GM06990 (cell line): ENCODE results near the gene TMEM269.
"Not testable (repeated sequence)": the region's sequence is repeated elsewhere in the genome, so short reads cannot be mapped to it uniquely, and the experiment has no call there.

ENCODE experiments used
- DNase-seq: peaks from one replicate; pipeline ENCODE4 v3.0.0-alpha.2; 2011; ENCODE audit not compliant: insufficient read length; ENCODE audit errors: extremely low read depth
- H3K27me3 ChIP-seq: replicated peaks from 2 replicates; pipeline ENCODE4 v1.6.0; 2011; ENCODE audit warnings: low read length; ENCODE audit not compliant: control insufficient read depth, insufficient read depth
- H3K36me3 ChIP-seq: 2 replicates; pipeline ENCODE4 v1.5.1; 2011; ENCODE audit warnings: low read length; ENCODE audit not compliant: control insufficient read depth, insufficient read depth
- H3K4me3 ChIP-seq: replicated peaks from 2 replicates; pipeline ENCODE4 v1.5.1; 2011; ENCODE audit warnings: low read depth, mild to moderate bottlenecking, control low read depth, low read length
- TF ChIP-seq, protein P1 (sequence below): IDR thresholded peaks from 2 replicates; pipeline ENCODE4 v1.5.1; 2011; ENCODE audit warnings: low read length, control low read depth, mild to moderate bottlenecking, inconsistent platforms; ENCODE audit not compliant: insufficient read depth, poor library complexity, severe bottlenecking

The TMEM269 gene

DNA sequence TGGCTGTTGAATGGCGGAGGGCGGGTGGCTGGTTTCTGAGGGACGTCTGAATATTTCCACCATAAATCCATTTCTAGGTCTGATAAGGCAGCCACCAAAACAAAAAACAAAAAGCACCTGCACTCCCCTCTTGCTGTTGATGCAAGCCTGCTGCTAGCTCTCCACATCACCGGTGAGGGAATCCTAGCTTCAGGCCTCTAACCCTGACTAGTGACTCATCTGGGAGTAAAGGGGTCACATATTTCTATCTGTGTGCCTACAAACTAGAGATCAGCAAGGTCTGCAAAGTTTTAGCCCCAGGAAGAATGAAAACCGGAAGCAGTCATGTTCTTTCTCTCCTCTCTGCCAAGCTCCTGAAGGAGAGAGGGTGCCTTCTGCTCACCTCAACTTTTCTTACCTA is 21.8 kb downstream of the TMEM269 start:
- H3K27me3 ChIP-seq: no peaks in the 10 kb centered on the region
- TF ChIP-seq, protein P1, sequence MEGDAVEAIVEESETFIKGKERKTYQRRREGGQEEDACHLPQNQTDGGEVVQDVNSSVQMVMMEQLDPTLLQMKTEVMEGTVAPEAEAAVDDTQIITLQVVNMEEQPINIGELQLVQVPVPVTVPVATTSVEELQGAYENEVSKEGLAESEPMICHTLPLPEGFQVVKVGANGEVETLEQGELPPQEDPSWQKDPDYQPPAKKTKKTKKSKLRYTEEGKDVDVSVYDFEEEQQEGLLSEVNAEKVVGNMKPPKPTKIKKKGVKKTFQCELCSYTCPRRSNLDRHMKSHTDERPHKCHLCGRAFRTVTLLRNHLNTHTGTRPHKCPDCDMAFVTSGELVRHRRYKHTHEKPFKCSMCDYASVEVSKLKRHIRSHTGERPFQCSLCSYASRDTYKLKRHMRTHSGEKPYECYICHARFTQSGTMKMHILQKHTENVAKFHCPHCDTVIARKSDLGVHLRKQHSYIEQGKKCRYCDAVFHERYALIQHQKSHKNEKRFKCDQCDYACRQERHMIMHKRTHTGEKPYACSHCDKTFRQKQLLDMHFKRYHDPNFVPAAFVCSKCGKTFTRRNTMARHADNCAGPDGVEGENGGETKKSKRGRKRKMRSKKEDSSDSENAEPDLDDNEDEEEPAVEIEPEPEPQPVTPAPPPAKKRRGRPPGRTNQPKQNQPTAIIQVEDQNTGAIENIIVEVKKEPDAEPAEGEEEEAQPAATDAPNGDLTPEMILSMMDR: no peak

DNA sequence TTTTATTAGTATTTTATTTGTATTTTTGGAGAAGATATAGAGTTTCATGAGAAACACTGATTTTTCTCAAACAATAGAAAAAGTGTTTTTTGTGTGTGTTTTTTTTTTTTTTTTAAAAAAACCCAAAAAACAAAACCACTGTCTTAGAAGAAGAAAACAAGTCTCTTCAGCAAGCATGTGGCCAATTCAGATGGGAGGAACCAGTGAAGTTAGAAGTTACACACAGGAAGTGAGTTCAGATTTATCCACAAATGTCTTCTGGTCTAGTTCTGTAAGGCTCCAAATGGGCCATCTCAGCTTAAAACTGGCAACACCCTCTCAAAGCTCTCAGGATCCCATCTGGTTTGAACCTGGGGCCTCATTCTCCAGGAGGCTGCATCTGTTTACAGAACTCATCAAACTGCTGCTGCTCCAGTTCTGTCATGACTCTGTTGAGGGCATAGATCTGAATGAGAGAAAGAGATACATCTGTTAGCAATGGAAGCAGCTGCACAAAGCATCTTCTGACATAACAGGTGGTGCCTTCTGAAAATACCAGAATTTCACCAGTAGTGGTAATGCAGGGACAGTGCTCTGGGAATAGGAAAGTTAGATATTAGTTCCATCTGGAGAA is 22.4 kb downstream of the TMEM269 start:
- TF ChIP-seq, protein P1: no peak
- Histone ChIP-seq H3K36me3 (no peaks in the 10 kb centered on the region), H3K4me3 (no peak overlapping the region), H3K27me3 (no peaks in the 10 kb centered on the region)
- no peak for DNase-seq

More for the DNA sequence above, 21.8 kb downstream of the TMEM269 start:
- Histone ChIP-seq H3K36me3 (no peaks in the 10 kb centered on the region), H3K4me3 (no peak overlapping the region)
- no peak for DNase-seq

DNA sequence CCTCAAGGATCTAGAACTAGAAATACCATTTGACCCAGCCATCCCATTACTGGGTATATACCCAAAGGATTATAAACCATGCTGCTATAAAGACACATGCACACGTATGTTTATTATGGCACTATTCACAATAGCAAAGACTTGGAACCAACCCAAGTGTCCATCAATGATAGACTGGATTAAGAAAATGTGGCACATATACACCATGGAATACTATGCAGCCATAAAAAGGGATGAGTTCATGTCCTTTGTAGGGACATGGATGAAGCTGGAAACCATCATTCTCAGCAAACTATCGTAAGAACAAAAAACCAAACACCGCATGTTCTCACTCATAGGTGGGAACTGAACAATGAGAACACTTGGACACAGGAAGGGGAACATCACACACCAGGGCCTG is 30.0 kb downstream of the TMEM269 start:
- H3K4me3 ChIP-seq, H3K27me3 ChIP-seq, H3K36me3 ChIP-seq, DNase-seq: not testable (repeated sequence)

DNA sequence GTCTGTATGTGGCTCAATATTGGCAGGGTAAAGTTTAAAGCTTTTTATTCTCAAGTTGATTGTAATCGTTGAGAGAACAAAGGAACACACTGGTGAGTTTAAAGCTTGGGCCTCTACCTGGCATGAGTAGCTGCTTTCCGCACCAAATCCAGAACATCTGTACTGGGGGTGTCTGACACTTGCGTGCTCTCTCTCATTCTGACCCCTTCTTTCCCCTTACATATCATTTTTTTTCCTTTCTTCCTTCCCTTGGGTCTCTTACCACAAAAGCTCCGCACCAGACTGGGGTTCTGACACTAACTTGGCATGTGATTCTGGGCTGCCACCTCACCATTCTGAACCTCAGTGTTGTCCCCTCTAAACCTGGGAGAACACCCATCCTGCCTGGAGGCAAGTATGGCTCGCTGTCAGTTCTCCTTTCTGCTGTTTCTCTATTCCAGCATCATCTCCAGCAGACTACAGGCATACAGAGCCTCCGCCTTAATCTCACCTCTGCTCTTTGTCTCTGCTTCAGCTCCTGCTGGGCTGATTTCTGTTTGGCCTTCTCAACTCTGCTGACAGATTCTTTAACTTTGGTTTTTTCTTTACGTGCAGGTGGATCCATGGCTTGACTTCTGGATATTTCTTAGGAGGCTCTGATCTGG is 31.3 kb downstream of the TMEM269 start:
- Histone ChIP-seq H3K4me3 (peak overlapping the region; percentile 76), H3K36me3 (no peaks in the 10 kb centered on the region), H3K27me3 (no peaks in the 10 kb centered on the region)
- peak; percentile 10 for DNase-seq
- TF ChIP-seq, protein P1: no peak

DNA sequence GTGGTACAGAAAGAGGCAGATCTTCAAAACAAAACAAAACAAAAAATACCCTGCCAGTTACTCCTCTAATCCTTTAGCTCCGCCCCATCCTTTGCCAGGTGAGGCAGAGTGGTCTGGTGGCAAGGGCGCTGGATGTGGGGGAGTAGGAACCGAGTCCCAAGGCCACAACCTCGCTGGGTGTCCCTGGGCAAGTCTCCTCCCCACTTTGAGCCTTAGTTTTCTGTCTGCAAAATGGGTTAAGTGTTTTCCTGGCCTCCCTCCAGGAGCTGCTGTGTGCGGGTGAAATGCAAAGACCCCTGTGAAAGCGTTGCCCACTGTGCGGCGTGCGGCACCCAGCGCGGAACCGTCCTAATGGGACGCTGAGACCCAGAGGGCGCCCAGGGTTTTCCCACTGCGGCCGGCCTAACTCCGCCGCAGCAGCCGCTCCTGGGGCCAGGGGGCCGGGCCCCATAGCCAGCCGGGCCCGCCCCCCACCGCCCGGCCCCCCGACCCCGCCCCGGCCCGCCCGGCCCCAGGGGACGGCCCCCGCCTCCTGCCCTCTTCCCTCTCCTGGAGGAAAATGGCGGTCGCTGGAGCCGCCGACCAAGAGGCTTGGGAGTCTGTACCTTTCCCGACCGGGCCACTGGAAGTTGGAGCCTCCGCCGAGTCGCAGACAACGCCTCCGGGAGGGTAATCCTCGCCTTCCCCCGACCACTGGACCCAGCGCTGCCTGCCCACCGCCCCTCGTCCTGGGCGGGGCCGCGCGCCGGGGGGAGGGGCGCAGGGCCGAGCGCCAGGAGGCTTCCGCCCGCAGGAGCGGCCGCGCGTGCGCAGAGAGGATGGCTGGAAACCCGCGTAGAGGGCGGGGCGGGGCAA is 32.0 kb downstream of the TMEM269 start, which contains the start of the genes ERMAP and SVBP:
Gene ERMAP, plus strand, starts transcription at position 538 of the 855 bp plus-strand sequence. CDS start 13,327 bp downstream, outside the sequence.
Gene SVBP, minus strand, starts transcription at position 813 of the 855 bp plus-strand sequence. CDS start 853 bp downstream, outside the sequence.
- H3K4me3 ChIP-seq: peak within 1 kb of the TSS; percentile 76

More for the DNA sequence above, 32.0 kb downstream of the TMEM269 start, which contains the start of the genes ERMAP and SVBP:
- TF ChIP-seq, protein P1: peak; percentile 15
- H3K27me3 ChIP-seq: no peaks in the 10 kb centered on the region
- peak; percentile 89 for DNase-seq
- no peaks in the 10 kb centered on the region for H3K36me3 ChIP-seq
